Globus pallidus (tissue), 1 donor: ENCODE results near the gene CTSS.

ENCODE experiments used
- DNase-seq: peaks from one replicate; pipeline ENCODE4 v3.0.0-alpha.2; 2015; ENCODE audit warnings: low spot score

Gene CTSS

DNA sequence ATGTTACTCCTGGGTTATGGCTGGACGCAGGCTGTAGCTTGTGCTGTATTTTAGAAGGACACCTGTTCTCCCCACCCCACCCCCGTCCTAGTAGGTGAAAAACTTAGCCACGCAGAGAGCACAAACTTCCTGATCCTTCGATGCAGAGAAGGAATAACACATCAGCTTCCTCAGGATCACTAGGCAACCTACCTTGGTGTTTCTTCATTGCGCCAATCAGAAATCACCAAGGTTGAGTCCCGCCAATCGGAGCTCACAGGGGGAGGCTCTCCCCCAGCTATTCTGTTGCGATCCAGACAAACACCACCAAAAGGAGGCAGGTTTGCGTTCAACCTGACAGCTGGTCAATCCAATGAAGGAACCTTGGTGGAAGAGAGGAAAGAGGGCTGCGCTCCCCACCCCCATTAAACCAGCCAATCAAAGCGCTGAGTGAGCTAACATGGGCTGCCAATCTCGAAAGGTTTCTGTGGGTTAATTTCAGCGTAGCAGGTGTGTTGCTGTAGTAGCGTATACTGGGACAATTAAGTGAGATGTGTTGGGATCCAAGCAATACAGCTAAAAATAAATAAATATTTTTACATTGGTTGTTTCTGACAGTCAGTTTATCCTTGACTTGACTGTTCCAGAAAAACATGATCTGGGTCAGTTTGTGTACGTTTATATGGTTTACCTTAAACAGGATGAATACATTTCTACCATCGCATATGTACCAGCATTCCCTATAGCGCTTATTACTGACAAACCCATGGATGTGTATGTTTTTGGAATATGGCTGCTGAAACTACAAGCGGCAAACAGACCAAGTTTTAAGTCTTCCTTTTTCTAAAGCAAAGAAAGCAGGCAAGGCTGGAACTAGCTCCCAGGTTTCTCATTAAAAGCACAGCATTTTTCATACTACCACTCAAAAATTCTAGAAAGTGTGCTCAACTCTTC lies 68.3 kb downstream of the CTSS start, which contains the start of gene GOLPH3L:
TSS of gene GOLPH3L (minus strand) at position 160 of the 933 bp plus-strand sequence. CDS start 2,316 bp downstream, outside the sequence.
- peak; percentile 95 for DNase-seq

DNA sequence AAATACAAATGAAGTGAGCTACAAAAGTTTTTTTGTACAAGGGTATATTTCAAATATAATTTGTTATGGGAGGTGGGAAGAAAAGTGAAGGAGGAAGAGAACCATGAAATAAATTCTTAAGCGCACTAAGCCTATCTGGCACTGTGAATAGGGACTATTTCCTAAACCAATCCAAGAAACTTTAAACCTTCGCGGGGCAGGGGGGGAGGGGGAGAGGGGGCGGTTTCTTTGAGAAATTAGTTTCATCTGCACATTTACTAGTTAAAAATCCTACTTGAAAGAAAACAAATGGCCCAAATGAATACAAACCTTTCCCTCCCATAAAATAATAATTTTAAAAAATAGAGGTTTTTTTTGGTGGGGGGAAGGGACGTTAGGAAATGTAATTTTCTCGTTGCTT lies 69.0 kb downstream of the CTSS start:
- no peak for DNase-seq

DNA sequence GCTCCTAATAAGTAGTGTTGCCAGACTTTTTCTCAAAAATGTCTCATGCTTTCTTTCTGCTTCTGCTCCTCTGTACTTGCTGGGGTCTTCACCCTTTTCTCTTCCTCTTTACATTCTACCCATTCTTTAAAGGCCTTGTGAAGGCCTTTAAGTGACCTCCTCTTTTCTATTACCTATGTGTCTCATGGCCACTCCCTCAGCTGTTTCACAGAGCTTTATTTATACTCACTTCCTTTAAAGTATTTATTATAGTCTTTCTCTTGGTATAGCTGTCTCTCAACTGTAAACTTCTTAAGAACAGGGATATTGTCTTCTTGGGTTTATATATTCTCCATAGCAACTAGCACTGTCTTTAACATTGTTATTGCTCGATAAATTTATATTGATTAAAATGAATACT lies 69.4 kb downstream of the CTSS start:
- DNase-seq = no peak

DNA sequence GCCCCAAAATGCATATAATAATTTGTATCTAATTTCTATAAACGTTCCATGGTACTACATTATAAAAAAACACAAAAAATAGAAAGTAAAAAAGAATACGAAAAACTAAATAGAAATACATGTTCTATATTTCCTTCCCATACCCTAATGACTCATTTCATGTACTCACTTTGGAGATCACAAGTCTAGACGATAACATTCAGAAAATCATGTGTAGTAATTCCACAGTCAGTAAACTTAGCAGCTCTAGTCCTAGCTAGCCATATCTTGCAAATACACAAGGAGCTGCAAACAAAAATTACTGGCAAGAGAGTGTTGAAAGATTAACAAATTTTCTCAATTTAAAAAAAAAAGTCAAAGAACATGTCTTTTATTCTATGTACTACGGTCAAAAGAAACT lies 70.0 kb downstream of the CTSS start:
- DNase-seq = no peak

DNA sequence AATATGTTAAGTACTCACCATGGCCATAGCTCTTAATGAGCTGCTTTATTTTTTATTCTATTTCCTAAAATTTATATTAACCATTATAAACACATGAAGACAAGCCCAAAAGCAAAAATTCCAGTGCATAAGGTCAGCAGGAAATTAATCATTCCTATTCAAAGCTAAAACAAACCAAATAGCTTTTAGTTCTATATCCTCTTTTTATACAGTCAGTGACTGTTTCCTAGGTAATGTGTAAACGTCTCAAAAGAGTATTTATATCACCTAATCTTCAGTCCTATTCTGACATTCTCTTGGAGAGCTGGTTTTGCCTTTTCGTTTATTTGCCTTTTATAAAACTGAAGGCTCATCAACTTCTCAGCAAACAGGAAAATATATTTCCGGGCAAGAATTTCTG lies 72.9 kb downstream of the CTSS start:
- DNase-seq = no peak

DNA sequence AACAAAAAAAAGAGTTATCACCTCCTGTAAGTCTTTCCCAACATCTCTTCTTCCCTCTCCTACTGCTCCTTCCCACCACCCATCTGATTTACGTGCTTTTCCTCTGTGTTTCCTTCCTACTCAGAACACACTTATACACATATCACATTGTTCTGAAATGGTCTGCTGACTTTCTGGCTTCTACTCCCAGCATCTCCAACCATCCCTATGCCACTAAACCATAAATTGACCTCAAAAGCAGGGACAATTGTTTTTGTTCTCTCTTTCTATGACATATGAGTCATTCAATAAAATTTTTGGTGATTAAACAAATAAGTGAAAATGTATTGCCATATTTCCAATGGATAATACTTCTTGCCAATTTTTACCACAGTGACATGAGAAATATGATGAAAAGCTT lies 76.8 kb downstream of the CTSS start:
- no peak for DNase-seq

DNA sequence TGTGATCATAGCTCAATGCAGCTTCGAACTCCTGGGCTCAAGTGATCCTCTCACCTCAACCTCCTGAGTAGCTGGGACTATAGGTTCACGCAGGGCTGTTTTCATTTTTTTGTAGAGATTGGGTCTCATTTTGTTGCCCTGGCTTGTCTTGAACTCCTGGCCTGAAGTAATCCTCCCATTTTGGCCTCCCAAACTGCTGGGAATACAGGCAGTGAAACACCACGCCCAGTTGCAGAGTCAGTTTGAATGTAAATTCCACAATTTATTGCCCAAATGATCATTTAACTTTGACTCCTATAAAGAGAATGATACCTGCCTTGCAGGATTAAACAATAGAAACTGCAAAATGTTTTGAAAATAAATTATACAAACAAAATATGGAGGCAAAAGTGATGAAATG lies 79.3 kb downstream of the CTSS start:
- no peak for DNase-seq

DNA sequence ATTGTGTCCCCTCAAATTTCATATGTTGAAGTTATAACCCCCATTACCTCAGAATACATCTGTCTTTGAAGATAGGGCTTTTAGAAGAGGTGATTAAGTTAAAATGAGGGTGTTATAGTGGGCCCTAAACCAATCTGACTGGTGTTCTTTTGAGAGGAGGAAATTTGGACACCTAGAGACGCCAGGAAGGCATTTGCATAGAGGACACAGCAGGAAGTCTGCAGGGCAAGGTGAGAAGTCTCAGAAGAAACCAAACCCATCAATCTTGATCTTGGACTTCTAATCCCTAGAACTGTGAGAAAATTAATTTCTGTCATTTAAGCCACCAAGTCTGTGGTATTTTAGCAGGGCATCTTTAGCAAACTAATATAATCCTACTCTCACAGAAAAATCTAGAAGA lies 81.7 kb downstream of the CTSS start:
- DNase-seq = no peak
